Stimulated activated CD4-positive, alpha-beta T cell treated with anti-CD3 and anti-CD28 coated beads, TNF-alpha, amount 100 ng/mL, for 1 hour (primary cell): Measurements from ENCODE around the gene KLF11.
A peak's percentile ranks its signal among the peaks of the same experiment; 100 is the strongest.

ENCODE experiments used
- DNase-seq, 3 donors: peaks; one replicate each; pipeline ENCODE4 v3.0.0-alpha.2; 2020; ENCODE audit warnings: low read depth in 3 of 3, low spot score in 1 of 3

Gene KLF11

DNA sequence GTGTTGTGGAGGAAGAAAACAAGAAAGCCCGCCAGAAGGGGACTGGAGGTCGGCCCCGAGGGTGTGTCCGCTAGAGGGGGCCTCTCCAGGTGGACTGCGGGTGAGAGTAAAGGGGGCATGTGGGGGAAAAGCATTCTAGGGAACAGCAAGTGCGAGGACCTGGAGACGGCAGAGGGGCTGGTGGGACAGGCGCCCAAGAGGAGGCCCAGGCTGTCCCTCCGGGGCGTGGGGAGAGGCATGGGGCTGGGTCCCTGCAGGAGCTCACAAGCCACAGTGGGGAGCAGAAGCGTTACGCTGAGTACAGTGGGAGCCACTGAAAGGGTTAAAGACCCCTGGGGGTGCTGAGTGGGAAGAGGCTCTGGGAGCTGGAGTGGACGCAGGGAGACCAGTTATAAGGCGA is 1.6 kb upstream of the KLF11 start:
- no peak for DNase-seq

DNA sequence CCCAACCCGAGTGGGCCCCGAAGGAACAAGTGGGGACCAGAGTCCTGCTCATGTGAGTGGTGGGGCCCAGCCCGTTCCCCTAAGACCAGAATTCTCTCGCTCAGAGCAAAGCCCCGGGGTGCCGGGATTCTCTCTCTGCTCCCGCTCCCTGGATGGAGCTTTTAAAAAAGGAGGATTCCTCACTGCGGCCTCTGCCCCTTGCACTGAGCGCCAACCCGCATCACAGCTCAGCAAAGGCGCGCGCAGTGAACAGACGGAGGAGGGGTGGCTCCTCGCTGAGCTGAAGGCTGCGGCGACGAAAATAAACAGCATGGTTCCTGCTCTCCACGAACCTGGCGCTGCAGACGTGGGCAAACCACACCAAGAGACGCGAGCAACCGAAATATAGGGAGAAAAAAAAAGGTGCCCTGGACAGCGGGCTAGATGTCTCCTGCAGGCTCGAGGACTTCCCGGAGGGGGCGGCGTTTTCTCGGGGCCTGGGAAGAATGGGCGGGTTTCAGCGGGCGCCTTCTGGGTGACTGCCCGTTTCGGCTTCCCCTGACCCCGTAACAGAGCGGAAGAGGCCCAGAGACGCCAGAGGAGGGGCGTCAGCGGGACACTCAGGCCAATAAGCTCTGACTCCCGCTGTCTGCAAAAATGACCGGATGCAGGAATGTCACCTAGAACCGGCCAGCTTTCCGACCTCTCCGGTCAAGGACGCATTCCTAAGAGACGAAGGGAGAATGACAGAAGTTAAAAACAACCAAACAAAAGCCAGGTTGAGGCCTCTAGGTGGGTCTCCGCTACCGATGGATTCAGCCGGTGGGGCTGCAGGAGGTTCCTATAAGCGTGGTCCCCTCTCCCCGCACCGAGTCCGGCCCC is 819 bp upstream of the KLF11 start:
- DNase-seq, result no peak

DNA sequence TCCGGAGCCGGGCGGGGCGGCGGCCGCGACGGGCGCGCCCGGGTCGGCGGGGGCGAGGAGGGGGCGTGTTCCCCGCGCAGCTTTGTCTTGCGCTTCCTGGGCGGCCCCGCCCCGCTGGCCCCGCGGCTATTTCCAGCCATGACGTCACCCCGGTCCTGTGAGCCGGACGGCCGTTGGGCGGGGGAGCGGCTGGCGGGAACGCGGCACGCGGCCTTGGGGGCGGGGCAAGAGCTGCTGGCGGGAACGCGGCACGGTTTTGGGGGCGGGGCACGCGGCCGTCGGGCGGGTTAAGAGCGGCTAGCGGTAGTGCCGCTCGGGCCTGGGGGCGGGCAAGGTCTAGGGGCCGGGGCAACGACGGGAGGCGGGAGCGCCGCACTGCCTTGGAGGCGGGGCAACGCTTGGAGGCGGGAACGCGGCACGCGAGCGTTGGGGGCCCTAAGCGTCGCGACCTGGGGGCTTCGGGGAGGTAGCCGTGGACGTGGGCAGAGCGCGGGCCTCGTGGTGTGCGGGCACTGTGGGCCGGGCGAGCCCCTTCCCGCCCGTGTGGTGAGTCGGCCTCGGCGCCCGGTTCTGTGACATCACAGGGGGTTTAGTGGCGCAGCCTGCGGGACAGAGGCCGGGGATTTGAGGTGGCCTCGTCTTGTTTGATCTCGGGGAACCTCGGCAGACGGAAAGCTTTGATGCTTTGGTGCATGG is 704 bp downstream of the KLF11 start:
- DNase-seq, result peak; percentile 75 to 94 (median 78)

DNA sequence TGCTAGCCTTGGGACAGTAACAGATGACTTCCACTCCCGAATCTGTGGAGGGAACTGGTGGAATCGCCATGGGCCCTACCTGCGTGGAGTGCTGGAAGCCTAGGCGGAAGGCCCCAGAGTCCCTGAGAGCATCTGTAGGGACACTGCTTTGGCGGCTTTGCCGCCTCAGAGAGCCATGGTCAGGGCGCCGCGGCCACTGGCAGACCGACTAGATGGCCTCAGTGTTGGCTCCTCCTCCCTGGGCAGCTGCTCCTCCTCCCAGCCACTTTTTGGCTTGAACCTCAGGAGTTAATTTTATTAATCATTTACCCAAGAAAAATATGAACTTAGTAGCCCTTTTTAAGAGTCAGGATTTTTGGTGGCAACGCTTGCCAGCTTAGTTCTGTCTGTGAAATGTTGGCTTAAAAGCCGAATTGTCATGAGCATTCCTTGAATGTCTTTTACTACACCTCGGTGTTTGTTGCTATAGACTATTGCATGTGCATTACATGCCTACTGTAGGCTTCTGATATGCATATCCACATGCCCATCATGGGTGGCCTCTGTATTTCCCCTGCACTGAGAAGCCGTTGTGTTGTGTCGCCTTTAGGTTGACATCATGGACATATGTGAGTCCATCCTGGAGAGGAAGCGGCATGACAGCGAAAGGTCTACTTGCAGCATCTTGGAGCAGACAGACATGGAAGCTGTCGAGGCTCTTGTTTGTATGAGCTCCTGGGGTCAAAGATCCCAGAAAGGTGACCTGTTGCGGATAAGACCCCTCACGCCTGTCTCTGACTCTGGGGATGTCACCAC is 2.4 kb downstream of the KLF11 start:
- DNase-seq, result no peak

DNA sequence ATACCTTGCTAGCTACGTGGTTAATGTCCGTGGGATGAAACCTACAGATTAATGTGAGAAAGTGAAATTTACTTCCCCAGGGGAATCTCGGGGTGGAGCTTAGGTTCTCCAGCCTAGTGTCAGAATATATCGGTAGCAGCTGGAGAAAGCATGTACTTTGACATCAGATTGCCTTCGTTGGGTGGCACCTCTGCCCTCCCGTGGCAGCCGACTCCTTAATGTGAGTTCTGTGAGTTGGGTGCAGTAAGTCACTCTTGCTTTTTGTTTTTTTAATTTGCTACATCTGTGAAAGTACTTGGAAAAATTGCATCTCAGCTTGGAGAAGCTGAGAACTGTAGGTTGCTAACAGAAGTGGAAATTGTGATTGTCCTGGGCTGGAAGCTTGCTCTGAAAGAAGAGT is 3.6 kb downstream of the KLF11 start:
- no peak for DNase-seq

DNA sequence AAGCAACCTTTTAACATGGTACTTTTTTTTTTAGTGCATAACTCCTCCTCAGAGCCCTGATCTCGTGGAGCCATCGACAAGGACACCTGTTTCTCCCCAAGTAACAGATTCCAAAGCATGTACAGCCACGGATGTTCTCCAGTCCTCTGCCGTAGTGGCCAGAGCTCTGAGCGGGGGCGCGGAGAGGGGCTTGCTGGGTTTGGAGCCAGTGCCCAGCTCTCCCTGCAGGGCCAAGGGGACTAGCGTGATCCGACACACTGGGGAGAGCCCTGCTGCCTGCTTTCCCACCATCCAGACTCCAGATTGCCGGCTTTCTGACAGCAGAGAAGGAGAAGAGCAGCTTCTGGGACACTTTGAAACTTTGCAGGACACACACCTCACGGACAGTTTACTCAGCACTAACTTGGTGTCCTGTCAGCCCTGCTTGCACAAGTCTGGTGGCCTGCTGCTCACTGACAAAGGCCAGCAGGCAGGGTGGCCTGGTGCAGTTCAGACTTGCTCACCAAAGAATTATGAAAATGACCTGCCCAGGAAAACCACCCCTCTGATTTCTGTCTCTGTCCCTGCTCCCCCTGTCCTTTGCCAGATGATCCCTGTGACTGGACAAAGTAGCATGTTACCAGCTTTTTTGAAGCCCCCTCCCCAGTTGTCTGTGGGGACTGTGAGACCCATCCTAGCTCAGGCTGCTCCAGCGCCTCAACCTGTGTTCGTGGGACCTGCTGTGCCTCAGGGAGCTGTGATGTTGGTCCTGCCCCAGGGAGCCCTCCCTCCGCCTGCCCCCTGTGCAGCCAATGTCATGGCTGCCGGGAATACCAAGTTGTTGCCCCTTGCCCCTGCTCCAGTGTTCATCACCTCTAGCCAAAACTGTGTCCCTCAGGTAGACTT is 4.5 kb downstream of the KLF11 start:
- no peak for DNase-seq

DNA sequence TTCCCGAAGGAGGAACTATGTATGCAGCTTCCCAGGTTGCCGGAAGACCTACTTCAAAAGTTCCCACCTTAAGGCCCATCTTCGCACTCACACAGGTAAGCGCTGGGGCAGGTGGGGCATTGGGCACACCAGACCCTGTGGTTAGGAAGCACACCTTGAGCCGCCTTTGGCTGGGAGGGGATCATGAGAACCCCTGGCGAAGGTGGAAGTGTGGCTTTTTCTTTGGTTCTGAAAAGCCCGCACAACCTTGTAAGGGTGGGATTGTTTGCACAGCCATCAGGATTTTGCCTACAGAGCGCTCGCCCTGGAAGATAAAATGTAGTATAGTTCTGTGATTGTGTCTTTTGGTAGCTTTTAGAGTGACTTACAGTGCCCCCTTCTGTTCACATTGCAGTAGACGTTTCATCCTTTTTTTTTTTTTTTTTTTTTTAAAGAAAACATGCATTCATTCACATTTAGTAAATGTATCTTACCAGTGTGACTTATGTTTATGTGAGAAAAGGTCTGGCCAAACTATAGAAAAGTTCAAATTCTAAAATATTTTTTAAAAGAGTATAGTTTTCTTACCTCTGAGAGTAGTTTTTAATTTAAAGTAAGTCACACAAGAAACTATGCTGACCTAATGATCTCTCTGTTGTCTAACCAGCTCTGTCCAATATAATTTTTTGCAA is 5.3 kb downstream of the KLF11 start:
- no peak for DNase-seq

DNA sequence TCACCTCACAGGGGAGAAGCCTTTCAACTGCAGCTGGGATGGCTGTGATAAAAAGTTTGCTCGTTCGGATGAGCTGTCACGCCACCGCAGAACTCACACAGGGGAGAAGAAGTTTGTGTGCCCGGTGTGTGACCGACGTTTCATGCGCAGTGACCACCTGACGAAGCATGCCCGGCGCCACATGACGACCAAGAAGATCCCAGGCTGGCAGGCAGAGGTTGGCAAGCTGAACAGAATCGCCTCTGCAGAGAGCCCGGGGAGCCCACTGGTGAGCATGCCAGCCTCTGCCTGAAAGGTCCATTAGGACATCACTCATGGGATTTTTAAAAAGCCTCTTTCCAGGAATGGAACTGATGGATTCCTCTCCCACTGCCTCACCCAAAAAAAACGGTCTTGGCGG is 8.9 kb downstream of the KLF11 start:
- DNase-seq, result no peak

DNA sequence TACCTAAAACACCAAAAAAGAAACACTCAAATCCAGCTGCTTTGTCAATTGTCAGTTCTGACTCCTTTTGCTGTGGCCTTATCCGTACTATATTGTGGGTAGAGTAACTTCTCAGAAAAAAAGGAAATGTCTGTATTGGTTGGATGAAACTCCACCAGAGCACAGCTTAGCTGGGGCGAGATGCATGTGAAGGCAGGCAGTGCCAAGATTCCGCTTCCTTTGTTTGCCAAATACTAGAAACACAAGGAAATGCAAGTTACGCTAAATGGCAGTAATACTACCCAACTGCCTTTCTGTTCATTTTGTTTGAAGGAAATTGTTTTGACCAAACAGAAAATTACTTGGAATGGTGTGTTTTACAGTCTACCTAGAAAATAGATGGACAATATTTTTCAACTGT is 10.0 kb downstream of the KLF11 start:
- no peak for DNase-seq

DNA sequence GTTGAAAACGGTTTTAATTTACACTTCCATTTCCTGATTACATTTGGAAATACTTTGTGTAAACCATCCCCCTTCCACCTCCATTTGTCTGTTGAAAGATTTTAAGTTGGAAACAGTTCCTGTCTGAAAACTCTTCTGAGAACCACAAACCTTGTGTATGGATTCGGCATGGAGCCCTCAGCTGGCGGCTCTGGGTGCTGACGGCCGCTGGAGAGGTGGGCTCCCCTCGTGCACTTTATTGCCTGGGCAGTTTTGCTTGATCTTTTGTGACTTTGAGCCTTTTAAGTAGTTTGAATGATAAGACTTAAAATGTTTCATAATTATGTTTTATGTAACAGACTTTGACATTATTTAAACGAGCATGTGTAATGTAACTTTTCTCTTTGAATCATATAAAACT is 11.1 kb downstream of the KLF11 start:
- no peak for DNase-seq

DNA sequence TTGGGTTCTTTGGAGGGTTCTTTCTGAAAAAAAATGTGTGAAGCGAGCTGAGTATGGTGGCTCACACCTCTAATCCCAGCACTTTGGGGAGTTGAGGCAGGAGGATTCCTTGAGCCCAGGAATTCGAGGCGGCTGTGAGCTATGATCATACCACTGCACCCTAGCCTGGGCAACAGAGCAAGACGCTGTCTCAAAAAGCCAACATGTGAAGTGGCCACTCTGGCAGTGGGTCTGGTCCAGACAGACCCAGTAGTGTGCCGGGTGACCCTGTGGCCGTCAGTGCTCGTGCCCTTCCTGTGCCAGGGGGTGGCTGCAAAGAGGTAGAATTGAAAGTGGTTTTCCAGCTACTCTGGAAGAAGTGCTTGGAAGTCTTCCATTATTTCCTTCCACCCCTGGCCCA is 11.6 kb downstream of the KLF11 start:
- DNase-seq, result no peak

DNA sequence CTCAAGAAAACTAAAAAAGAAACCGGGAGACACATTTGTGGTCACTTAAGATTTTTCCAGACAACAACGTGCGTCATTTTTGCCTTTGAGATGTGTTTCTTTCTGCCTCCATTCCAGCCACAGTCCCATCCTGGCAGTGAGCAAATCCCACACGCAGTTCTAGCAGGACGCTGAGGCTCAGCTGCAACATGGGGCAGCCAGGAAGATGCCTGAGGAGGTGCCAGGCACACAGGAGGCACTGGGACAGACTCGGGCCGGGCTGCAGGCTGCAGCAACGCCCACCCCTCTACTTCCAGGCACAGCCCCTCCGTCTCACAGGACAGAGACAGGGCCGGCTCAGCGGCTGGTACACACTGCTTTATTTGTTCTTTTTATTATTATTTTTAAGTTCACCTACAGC is 13.1 kb downstream of the KLF11 start:
- no peak for DNase-seq

DNA sequence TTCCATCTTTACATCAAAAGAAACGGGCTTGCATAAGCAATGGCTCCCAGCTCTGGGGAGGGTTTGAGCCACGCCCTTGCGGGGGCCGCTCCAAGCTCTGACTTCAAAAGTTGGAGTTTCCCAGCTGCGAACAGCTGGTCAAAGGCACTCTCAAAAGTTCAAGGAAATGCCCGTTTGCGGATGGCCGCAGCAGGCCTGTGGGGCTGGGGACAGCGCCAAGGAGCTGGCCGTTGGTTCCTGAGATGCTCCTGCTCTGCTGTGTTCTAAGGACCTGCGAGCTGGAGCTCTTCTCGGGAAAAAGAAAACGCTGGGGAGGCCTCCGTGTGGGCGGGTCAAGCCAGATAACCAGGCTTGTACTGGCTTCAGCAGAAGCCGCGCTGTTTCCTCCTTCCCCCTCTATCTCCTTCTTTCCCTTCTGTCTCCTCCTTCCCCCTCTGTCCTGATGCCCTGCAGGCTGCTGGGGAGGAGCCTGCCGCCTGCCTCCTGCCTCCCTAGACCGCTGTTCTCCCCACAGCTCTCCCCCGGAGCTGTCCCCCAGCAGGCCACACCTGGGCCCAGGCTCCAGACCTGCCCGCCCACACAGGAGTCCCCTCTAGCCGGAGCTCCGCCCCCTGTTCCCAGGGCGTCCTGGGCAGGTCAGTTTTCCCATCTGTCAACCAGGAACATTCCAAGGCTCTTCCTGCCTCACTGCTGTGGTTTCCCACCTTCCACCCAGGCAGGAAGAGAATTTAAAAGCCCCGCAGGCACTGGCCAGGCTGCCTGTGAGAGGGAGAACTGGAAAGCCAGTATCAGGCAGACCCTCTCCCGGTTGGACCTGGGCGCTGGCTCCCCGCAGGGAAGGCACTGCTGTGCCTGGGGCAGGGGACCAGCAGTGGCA is 14.1 kb downstream of the KLF11 start:
- no peak for DNase-seq

DNA sequence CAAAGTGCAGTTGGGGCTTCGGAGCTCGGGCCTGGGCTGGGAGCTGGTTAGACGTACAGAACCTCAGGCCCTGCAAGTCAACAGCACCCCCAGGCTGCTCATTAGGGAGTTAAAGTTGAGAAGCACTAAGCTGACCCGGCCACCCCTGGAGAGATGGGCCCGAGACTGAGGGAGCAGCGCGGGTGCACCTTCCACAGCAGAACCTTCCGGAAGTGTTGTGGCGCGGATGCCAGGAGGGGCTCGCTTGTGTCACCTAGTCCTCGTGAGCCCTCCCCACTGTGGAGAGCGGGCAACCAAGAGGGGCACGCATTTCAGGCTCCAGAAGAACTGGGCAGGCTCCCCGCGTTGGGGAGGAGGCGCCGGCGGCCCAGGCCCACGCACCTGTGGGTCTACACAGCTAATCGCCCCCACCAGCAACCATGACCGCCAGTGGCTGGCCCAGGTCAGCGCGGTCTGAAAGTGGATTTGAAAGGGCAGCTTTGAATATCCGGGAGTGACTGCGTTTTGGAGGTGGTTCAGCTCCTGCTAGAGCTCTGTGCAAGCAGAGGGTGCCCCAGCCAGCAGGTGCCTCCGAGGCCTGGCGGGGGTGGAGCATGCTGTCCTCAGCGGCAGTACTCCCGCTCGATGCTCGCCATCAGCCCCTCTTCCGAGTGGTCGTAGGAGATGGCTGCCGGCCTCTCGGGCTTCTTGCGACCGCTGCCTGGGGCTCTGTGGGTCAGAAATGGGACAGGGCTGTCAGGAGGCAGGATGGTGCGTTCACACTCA is 15.1 kb downstream of the KLF11 start:
- no peak for DNase-seq

DNA sequence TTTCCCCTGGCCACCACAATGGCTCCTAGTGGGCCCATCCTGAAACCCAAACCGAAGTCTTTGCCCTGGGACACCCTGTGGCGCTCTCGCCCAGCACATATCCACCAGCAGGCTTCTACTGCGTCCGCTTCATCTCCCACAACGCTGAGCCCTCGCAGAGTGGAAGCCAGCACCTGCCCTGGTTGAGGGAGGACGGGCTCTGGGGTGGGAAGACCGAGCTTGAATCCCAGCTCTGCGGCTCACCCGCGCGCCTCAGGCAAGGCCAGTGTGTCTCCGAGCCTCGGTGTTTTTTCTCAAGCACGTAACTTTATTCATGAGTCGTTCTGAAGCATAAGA is 15.6 kb downstream of the KLF11 start:
- DNase-seq, result no peak

DNA sequence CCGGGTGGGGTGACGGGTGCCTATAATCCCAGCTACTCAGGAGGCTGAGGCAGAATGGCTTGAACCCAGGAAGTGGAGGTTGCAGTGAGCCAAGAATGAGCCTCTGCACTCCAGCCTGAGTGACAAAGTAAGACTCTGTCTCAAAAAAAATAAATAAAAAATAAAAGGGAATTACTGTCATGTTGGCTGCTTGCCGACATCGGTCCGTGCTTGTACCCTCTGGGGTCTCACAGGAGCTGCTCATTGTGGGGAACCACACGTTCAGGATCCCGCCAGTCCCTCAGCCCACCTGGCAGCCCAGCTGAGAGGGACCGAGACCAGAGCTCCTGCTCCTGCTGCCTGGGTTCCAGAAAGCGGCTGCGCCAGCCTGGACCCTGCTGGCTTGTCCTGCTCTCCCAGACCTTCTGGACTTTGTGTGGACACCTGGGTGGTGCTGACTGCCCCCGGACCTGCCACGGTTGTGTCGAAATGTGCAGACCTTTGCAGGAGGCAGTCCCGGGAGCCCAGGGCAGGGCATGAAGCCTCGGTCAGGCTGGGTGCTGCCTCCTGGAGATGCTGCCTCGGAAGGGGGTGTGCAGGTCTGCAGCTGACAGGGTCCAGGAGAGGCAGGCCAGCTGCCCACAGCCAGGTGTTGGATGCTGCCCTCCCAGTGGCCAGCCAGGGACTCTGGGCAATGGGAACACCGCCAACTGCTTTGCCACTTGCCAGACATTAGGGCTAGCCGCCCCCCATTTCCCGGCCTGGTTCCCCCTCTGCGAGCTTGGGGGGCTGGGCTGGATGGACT is 16.4 kb downstream of the KLF11 start:
- no peak for DNase-seq

DNA sequence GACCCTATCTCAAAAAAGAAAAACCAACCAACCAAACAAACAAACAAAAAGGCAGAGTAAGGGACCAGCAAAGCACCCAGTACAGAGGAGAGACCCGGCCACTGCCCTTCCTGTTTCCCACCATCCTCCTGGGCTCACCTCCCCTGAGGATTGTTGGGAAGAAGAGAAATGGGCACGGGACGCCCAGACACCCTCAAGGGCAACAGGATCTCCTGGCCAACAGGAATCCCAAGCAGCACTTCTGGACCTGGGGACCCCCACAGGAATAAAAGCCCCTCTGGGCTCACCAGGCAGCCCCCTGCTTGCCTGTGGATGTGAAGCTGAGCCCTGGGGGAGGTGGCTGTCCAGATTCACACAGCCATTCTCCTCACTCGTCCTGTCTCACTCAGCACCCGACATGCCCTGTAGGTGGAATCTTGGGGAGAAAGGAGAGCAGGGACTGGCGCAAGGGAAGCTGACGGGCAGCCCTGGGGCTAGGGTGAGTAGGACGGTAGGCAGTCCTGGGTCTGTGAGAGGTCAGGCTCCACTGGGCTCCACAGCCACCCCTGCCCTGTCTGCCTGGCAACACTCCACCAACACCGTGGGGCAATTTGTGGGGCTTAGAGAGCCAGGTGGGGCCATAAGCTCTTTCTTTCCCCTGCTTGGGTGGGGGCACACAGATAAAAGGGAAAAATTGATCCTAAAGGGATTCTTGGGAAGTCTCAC is 18.0 kb downstream of the KLF11 start:
- DNase-seq, result no peak
